Adrenal gland (tissue), 5 donors: ENCODE data around the gene SLC25A45.

Experiments
- CTCF ChIP-seq, 6 experiments: fragments of 450-650 bp in 4 of 6; fragments of 200-600 bp in 2 of 6; sonication (generic) in 1 of 6; IDR thresholded peaks; 1 replicate in 5 of 6; 2 replicates in 1 of 6; pipeline versions ENCODE4 v1.5.1 to v1.8.0; 2016 to 2021; ENCODE audit warnings: antibody characterized with exemption in 6 of 6, mild to moderate bottlenecking in 2 of 6, moderate library complexity in 1 of 6
- POLR2A ChIP-seq, 2 donors: fragments of 450-650 bp; IDR thresholded peaks; one replicate each; pipeline ENCODE4 v1.6.1; 2017; ENCODE audit warnings: antibody characterized with exemption in 2 of 2, mild to moderate bottlenecking in 2 of 2, moderate library complexity in 1 of 2
- donor health status: DM: no; HTN: no; CAD: no.

- TF ChIP-seq POLR2A (IDR thresholded peaks at IDR 0.05): no peak
- peak in 2 of 6 experiments; percentile 6 to 22 for TF ChIP-seq CTCF (IDR thresholded peaks at IDR 0.05)
Measured at GRCh38 chr11:65419460-65419771, 37.0 kb upstream of the SLC25A45 start.
